ENCODE data around the gene NDUFAB1.

- TF ChIP-seq CTCF (IDR thresholded peaks at IDR 0.05) (no peak), RXRA (IDR thresholded peaks at IDR 0.05; ENCODE audit: borderline replicate concordance, low read depth) (no peak), EP300 (IDR thresholded peaks at IDR 0.05; ENCODE audit: borderline replicate concordance in 1 of 2, low read depth in 1 of 2, low read length in 1 of 2) (no peak), USF1 (IDR thresholded peaks at IDR 0.05; ENCODE audit: borderline replicate concordance, low read depth) (no peak), YY1 (IDR thresholded peaks at IDR 0.05; ENCODE audit: low read depth) (no peak), JUND (IDR thresholded peaks at IDR 0.05) (no peak), POLR2AphosphoS5 (IDR thresholded peaks at IDR 0.05; ENCODE audit: low read depth, low read length) (no peak), FOSL2 (IDR thresholded peaks at IDR 0.05; ENCODE audit: borderline replicate concordance, low read depth) (no peak)
Observed at GRCh38 chr16:23573817-23574216, 22.3 kb downstream of the NDUFAB1 start.
